Left ventricle myocardium inferior (tissue), 1 donor: ENCODE data around the gene TEFM. TPM values are rescaled to one million over a fixed set of nuclear protein-coding genes. Genes with fewer than 3 reads are reported as not detected.

Experiments
- DNase-seq: peaks from one replicate; pipeline ENCODE4 v3.0.0-alpha.2; 2020
- H3K27ac ChIP-seq: fragments of 200-600 bp; replicated peaks from 2 replicates; pipeline ENCODE4 v1.8.0; 2021
- H3K27me3 ChIP-seq: fragments of 200-600 bp; 2 replicates; pipeline ENCODE4 v1.8.0; 2021; ENCODE audit warnings: low read depth
- H3K36me3 ChIP-seq: fragments of 200-600 bp; 2 replicates; pipeline ENCODE4 v1.8.0; 2021
- H3K4me1 ChIP-seq: fragments of 200-600 bp; 2 replicates; pipeline ENCODE4 v1.8.0; 2021
- H3K4me3 ChIP-seq: fragments of 200-600 bp; 2 replicates; pipeline ENCODE4 v1.8.0; 2021; ENCODE audit warnings: mild to moderate bottlenecking, moderate library complexity
- H3K9me3 ChIP-seq: fragments of 200-600 bp; replicated peaks from 2 replicates; pipeline ENCODE4 v1.8.0; 2021
- intact Hi-C: fragments of 100-400 bp; cut with micrococcal nuclease; formaldehyde crosslinking; loops from one replicate; pipeline ENCODE4 v1.11.0; 2022
- long read RNA-seq: library from polyadenylated mRNA; unstranded; transcript quantifications from one replicate; pipeline ENCODE4 v2.0.0, GENCODE V29; 2021
- total RNA-seq: library from RNA; stranded (reverse); fragmentation: NEBNext Ultra II Directional; extraction: Animal tissue kit (Norgen Biotek cat#: 25700); gene quantifications from one replicate; pipeline ENCODE4 v1.2.1, GENCODE V29; 2021
- TF ChIP-seq, protein P1 (sequence below): fragments of 200-600 bp; IDR thresholded peaks from 2 replicates; pipeline ENCODE4 v1.8.0; 2021; ENCODE audit warnings: antibody characterized with exemption, mild to moderate bottlenecking, borderline replicate concordance
- donor health status: DM: no; HTN: yes; CAD: no; lungs with severe emphysema.

Gene TEFM, protein sequence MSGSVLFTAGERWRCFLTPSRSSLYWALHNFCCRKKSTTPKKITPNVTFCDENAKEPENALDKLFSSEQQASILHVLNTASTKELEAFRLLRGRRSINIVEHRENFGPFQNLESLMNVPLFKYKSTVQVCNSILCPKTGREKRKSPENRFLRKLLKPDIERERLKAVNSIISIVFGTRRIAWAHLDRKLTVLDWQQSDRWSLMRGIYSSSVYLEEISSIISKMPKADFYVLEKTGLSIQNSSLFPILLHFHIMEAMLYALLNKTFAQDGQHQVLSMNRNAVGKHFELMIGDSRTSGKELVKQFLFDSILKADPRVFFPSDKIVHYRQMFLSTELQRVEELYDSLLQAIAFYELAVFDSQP
- total RNA-seq, result 17.7 TPM
- long read RNA-seq, transcript TEFM-205 (4 exons, 1,891 nt), result major isoform, 7 of 9 reads
- long read RNA-seq, partial matches to known transcripts, result 0 of 9 reads
- long read RNA-seq, other reads (novel, unspliced or antisense), result 2 of 9 reads

DNA sequence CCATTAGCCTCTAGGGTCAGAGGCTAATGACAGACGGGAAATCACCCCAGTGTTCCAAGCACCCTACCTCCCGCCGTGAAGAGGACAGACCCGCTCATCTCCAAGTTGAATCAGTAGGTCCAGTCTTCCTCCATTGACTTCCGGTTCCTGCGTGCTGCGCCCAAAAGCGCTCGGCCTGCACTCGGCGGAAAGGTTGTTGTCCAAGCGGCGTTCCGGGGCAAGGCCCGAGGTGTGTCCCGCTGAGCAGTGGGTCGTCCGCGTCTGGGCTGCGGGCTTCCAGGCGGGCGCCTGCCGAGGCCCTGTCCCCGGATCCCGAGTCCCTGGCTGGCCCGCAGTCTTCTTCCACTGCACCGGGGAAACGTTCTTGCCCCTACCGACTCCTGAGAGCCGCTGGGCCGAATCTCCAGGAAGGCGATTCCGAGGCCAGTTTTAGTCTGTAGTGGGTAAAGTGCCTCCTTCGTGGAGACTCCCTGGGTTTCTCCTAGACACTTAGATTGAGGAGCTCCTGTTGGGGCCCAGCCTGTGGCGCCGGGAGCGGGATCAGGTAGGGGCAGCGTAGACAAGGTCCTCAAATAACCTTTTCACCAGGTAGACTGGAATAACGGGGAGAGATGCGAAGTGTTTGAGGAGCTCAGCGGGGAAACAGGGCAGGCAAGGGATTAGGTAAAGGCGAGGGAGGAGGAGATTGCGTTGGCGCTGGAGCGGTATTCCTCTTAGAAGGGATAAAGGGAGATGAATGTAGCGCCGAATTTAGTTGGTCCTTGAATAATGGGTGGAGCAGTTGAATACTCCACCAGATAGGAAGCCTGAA lies at the start of gene TEFM:
TEFM (minus strand) TSS at position 138 of the 811 bp plus-strand sequence; CDS start at position 98, 40 bp downstream.
- TF ChIP-seq, protein P1, sequence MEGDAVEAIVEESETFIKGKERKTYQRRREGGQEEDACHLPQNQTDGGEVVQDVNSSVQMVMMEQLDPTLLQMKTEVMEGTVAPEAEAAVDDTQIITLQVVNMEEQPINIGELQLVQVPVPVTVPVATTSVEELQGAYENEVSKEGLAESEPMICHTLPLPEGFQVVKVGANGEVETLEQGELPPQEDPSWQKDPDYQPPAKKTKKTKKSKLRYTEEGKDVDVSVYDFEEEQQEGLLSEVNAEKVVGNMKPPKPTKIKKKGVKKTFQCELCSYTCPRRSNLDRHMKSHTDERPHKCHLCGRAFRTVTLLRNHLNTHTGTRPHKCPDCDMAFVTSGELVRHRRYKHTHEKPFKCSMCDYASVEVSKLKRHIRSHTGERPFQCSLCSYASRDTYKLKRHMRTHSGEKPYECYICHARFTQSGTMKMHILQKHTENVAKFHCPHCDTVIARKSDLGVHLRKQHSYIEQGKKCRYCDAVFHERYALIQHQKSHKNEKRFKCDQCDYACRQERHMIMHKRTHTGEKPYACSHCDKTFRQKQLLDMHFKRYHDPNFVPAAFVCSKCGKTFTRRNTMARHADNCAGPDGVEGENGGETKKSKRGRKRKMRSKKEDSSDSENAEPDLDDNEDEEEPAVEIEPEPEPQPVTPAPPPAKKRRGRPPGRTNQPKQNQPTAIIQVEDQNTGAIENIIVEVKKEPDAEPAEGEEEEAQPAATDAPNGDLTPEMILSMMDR, result no peak
- intact Hi-C loops, result no loop called here
- no peaks in the 10 kb centered on the region for H3K27me3 ChIP-seq
- H3K36me3 ChIP-seq, result peaks cover 9% of the 10 kb centered on the region
- H3K4me1 ChIP-seq, result peaks cover 32% of the 10 kb centered on the region
- H3K27ac ChIP-seq, result peak within 1 kb of the TSS; percentile 93
- DNase-seq, result peak; percentile 89
- peak within 1 kb of the TSS; percentile 87 for H3K4me3 ChIP-seq
- no peaks in the 10 kb centered on the region for H3K9me3 ChIP-seq

DNA sequence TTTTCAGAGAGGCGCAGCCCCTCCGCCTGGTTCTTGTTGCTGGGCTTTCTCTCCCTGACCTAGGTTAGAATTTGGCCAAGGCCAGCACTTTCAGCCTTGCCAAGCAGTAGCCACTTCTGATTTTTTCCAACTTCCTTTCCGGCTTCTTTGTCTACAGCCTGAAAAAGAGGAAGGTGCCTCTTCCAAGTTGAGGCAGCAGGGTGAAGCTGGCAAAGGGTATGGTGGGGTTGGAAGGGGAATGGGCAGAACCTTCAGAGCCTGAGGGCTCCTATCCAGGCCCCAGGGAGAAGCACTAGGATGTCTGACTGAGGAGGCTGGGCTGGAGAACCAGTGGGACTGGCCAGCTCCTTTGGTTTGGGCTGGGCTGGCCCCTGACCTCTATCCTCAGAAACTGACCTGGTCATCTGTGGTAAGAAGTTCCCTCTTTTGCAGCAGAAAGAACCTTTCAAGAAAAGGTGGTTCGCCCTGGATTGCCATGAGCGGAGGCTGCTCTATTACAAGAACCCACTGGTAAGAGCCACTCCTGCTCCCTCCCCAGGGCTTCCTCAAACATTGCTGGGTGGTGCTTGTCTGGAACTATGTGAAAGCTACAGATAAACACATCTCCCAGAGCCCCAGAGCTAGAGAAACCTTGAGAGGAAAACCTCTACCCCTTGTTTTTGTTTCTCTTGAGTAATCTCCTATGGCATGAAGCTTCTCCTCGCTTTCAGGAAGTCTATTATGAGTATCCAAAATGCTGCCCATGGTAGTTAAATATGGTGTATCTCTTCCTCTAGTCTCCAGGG lies 48.2 kb upstream of the TEFM start:
- peak overlapping the region; percentile 77 for H3K27ac ChIP-seq
- H3K9me3 ChIP-seq, result no peaks in the 10 kb centered on the region
- intact Hi-C loops, result no loop called here
- H3K27me3 ChIP-seq, result no peaks in the 10 kb centered on the region
- no peaks in the 10 kb centered on the region for H3K36me3 ChIP-seq
- TF ChIP-seq, protein P1, result no peak
- peak overlapping the region; percentile 26 for H3K4me3 ChIP-seq
- H3K4me1 ChIP-seq, result peaks cover 39% of the 10 kb centered on the region
- no peak for DNase-seq

DNA sequence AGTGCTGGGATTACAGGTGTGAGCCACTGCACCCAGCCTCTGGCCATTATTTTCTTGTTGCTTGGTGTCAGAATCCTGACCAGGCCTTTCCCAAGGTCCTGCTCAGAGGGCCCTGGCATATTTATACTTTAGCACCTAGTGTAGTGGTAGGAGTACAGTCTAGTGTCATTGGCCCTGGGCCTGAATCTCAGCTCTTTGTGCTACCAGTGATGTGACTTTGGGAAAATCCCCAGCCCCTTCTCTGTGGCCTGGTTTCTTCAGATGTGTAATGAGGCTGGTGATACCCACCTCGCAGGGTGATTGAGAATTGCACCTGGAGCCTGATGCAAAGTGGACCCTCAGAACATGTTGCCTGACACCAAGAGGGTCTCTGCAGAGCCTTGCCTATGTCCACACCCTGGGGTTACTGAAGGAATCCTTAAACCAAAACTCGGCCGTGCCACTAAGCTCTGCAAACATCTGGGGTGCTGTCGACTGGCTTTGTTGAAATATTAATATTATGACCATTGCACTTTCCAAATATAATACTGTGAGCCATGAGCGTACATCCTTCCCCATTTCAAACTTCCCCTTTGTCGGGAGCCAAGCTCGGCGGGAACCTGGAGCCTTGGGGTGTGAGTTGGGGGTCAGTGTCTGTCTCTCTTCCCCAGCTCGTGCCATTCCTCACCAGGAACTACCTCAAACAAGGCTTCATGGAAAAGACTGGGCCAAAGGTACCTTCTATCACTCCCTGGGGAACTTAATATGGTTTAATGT lies 46.8 kb upstream of the TEFM start:
- no peak overlapping the region for H3K4me3 ChIP-seq
- DNase-seq, result no peak

DNA sequence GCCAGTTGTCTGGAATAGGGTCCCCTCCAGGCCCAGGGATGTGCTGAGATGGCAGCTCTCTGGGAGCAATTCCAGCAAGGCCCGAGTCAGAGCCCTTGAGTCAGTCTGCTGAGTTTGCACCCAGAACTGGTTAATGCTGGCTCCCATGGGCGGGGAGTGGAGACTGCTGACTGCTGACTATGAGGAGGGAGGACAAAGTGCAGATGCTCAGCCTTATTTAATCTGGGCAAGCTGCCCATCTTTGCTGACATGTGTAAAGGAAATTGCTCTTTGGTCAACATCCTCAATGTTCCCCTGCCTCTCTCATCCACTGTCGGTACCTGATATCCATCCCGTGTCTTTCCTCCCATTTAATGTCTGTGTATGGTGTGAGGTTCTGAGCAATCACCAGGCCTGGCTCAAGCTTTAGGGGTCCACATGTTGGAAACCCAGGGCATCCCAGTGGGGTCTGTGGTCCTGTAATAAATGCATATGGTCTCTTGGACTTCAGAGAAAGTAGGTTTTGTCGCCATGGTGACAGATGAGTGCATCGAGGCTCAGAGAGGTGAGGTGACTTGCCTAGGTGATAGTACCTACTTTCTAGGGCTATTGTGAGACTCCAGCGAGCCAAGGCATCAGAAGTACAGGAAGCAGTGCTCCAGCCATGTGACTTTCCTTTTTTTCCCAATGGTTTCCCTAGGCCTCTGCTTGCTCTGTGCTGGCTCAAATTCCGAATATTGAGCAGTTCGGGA lies 44.8 kb upstream of the TEFM start:
- H3K4me3 ChIP-seq, result no peak overlapping the region
- peak overlapping the region; percentile 61 for H3K27ac ChIP-seq
- no peaks in the 10 kb centered on the region for H3K36me3 ChIP-seq
- H3K27me3 ChIP-seq, result no peaks in the 10 kb centered on the region
- peak; percentile 72 for DNase-seq
- H3K9me3 ChIP-seq, result no peaks in the 10 kb centered on the region
- TF ChIP-seq, protein P1, result no peak
- peaks cover 19% of the 10 kb centered on the region for H3K4me1 ChIP-seq
- intact Hi-C loops, result no loop called here

More for the DNA sequence above, 46.8 kb upstream of the TEFM start:
- TF ChIP-seq, protein P1, result no peak
- Histone ChIP-seq H3K27me3 (no peaks in the 10 kb centered on the region), H3K4me1 (peaks cover 38% of the 10 kb centered on the region), H3K27ac (peak overlapping the region; percentile 77), H3K36me3 (no peaks in the 10 kb centered on the region), H3K9me3 (no peaks in the 10 kb centered on the region)
- intact Hi-C loops, result no loop called here
